MM.1S (cell line): ENCODE data around the gene EDAR.

Source experiments
- EZH2 ChIP-seq: fragments of 300-600 bp; sonication (generic); optimal IDR thresholded peaks from 2 replicates; pipeline ENCODE3; 2017; ENCODE audit warnings: low read depth, mild to moderate bottlenecking, antibody characterized with exemption, low read length, mixed read lengths
- TF ChIP-seq, protein P1 (sequence below): fragments of 300-600 bp; sonication (generic); IDR thresholded peaks from 2 replicates; pipeline ENCODE4 v1.5.1; 2016; ENCODE audit warnings: antibody characterized with exemption, low read length, mixed read lengths

DNA sequence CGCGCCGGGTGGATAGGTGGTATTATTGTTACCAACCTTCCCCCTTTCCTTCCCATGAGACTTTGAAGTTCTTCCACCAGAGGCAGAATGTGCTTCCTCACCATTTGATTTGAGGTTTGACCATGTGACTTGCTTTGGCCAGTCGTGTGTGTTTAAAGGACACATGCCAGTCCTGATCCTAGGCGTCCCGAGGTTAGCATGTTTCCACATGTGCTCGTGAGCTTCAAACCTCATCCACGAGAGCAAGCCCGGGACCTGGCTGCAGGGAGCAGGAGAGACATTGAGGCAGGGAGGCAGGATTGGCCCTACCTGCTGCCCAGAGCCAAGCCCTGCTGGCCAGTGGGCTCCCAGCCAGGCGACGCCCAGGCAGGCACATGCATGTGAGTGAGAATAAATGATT, 27.4 kb upstream of the EDAR start:
- TF ChIP-seq, protein P1, sequence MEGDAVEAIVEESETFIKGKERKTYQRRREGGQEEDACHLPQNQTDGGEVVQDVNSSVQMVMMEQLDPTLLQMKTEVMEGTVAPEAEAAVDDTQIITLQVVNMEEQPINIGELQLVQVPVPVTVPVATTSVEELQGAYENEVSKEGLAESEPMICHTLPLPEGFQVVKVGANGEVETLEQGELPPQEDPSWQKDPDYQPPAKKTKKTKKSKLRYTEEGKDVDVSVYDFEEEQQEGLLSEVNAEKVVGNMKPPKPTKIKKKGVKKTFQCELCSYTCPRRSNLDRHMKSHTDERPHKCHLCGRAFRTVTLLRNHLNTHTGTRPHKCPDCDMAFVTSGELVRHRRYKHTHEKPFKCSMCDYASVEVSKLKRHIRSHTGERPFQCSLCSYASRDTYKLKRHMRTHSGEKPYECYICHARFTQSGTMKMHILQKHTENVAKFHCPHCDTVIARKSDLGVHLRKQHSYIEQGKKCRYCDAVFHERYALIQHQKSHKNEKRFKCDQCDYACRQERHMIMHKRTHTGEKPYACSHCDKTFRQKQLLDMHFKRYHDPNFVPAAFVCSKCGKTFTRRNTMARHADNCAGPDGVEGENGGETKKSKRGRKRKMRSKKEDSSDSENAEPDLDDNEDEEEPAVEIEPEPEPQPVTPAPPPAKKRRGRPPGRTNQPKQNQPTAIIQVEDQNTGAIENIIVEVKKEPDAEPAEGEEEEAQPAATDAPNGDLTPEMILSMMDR, result no peak
- no peak for TF ChIP-seq EZH2
